RWPE2 (cell line): ENCODE measurements around the gene VAC14.

Experiments used
- ATAC-seq: fragments of 200-7000 bp; cut with Tn5 transposase; 3 replicates; pipeline ENCODE4 v1.9.1; 2021; ENCODE audit warnings: low read depth
- DNase-seq: peaks from one replicate; pipeline ENCODE4 v3.0.0-alpha.2; 2020; ENCODE audit warnings: low spot score
- H3K27ac ChIP-seq: fragments of 450-650 bp; 2 replicates; pipeline ENCODE4 v1.5.1; 2017; ENCODE audit warnings: mild to moderate bottlenecking; ENCODE audit not compliant: poor library complexity, severe bottlenecking
- H3K27me3 ChIP-seq: fragments of 250-450 bp; sonication (Bioruptor Pico); 2 replicates; pipeline ENCODE4 v1.5.1; 2021; ENCODE audit warnings: mild to moderate bottlenecking, moderate library complexity; ENCODE audit not compliant: insufficient read depth, poor library complexity, severe bottlenecking
- H3K36me3 ChIP-seq: fragments of 250-450 bp; sonication (Bioruptor Pico); 2 replicates; pipeline ENCODE4 v1.5.1; 2020; ENCODE audit warnings: low read depth, mild to moderate bottlenecking, moderate library complexity
- H3K4me1 ChIP-seq: fragments of 250-450 bp; sonication (Bioruptor Pico); 2 replicates; pipeline ENCODE4 v1.5.1; 2021; ENCODE audit warnings: mild to moderate bottlenecking, moderate library complexity; ENCODE audit not compliant: insufficient read depth, poor library complexity, severe bottlenecking
- H3K4me3 ChIP-seq: fragments of 250-450 bp; sonication (Bioruptor Pico); 2 replicates; pipeline ENCODE4 v1.5.1; 2021; ENCODE audit warnings: mild to moderate bottlenecking, moderate library complexity; ENCODE audit not compliant: severe bottlenecking
- H3K9me3 ChIP-seq: fragments of 250-450 bp; sonication (Bioruptor Pico); 2 replicates; pipeline ENCODE4 v1.5.1; 2021; ENCODE audit warnings: mild to moderate bottlenecking, moderate library complexity; ENCODE audit not compliant: severe bottlenecking
- CTCF ChIP-seq: fragments of 450-650 bp; IDR thresholded peaks from one replicate; pipeline ENCODE4 v1.5.1; 2017; ENCODE audit warnings: mild to moderate bottlenecking, moderate library complexity; ENCODE audit not compliant: poor library complexity, severe bottlenecking

Gene VAC14

GRCh38 chr16:70656712-70657263, 144.2 kb downstream of the VAC14 start:
- DNase-seq = no peak
- H3K9me3 ChIP-seq = no peaks in the 10 kb centered on the region
- TF ChIP-seq CTCF = no peak
- H3K27ac ChIP-seq = no peak overlapping the region
- no peaks in the 10 kb centered on the region for H3K27me3 ChIP-seq
- ATAC-seq = no peak
- no peak overlapping the region for H3K4me3 ChIP-seq
- H3K4me1 ChIP-seq = no peaks in the 10 kb centered on the region
- H3K36me3 ChIP-seq = no peaks in the 10 kb centered on the region

GRCh38 chr16:70656065-70656711, 144.8 kb downstream of the VAC14 start:
- no peak for TF ChIP-seq CTCF
- ATAC-seq = no peak
- H3K36me3 ChIP-seq = no peaks in the 10 kb centered on the region
- H3K27ac ChIP-seq = no peak overlapping the region
- H3K4me1 ChIP-seq = no peaks in the 10 kb centered on the region
- no peak overlapping the region for H3K4me3 ChIP-seq
- H3K27me3 ChIP-seq = no peaks in the 10 kb centered on the region
- DNase-seq = no peak
- H3K9me3 ChIP-seq = no peaks in the 10 kb centered on the region

- Histone ChIP-seq H3K27me3 (no peaks in the 10 kb centered on the region), H3K27ac (no peak overlapping the region), H3K36me3 (no peaks in the 10 kb centered on the region), H3K9me3 (no peaks in the 10 kb centered on the region), H3K4me3 (no peak overlapping the region), H3K4me1 (no peaks in the 10 kb centered on the region)
- DNase-seq (peak; percentile 42), ATAC-seq (peak; percentile 74)
- TF ChIP-seq CTCF = peak; percentile 95
Observed at GRCh38 chr16:70653809-70654771, 146.9 kb downstream of the VAC14 start.

GRCh38 chr16:70653406-70653805, 147.6 kb downstream of the VAC14 start:
- Histone ChIP-seq H3K27me3 (no peaks in the 10 kb centered on the region), H3K27ac (no peak overlapping the region), H3K36me3 (no peaks in the 10 kb centered on the region), H3K4me1 (no peaks in the 10 kb centered on the region), H3K4me3 (no peak overlapping the region), H3K9me3 (no peaks in the 10 kb centered on the region)
- DNase-seq (peak; percentile 4), ATAC-seq (no peak)
- no peak for TF ChIP-seq CTCF
